Progenitor cell of endocrine pancreas (in vitro differentiated cells): ENCODE data around the gene MTX2. TPM values are rescaled to one million over a fixed set of nuclear protein-coding genes. Genes with fewer than 3 reads are reported as not detected.

Experiments
- DNase-seq: peaks from one replicate; pipeline ENCODE4 v3.0.0; 2021; ENCODE audit warnings: low spot score; ENCODE audit not compliant: unreplicated experiment
- H3K27ac Mint-ChIP-seq: 2 replicates; pipeline ENCODE4 v1.8.0; 2021; ENCODE audit warnings: mild to moderate bottlenecking, moderate library complexity, mixed read lengths
- H3K27me3 Mint-ChIP-seq: 2 replicates; pipeline ENCODE4 v1.8.0; 2021; ENCODE audit warnings: mixed read lengths
- H3K36me3 Mint-ChIP-seq: 2 replicates; pipeline ENCODE4 v1.8.0; 2022; ENCODE audit warnings: mixed read lengths; ENCODE audit not compliant: insufficient read depth
- H3K4me1 Mint-ChIP-seq: 2 replicates; pipeline ENCODE4 v1.8.0; 2021; ENCODE audit warnings: low read depth, mixed read lengths
- H3K4me3 Mint-ChIP-seq: 2 replicates; pipeline ENCODE4 v1.8.0; 2021; ENCODE audit warnings: low read depth, mild to moderate bottlenecking, moderate library complexity, mixed read lengths
- H3K9me3 Mint-ChIP-seq: 2 replicates; pipeline ENCODE4 v1.8.0; 2021; ENCODE audit warnings: low read depth, mixed read lengths
- total RNA-seq: library from RNA; stranded (reverse); gene quantifications from 2 replicates; pipeline ENCODE4 v1.2.1, GENCODE V29; 2021
- TF ChIP-seq, protein P1 (sequence below): fragments of 200-600 bp; sonication (generic); IDR thresholded peaks from one replicate; pipeline ENCODE4 v1.5.0; 2021; ENCODE audit warnings: antibody characterized with exemption, mild to moderate bottlenecking; ENCODE audit not compliant: unreplicated experiment

The MTX2 gene
- total RNA-seq, 1 donor from 2014 or later, result 30.9 TPM

DNA sequence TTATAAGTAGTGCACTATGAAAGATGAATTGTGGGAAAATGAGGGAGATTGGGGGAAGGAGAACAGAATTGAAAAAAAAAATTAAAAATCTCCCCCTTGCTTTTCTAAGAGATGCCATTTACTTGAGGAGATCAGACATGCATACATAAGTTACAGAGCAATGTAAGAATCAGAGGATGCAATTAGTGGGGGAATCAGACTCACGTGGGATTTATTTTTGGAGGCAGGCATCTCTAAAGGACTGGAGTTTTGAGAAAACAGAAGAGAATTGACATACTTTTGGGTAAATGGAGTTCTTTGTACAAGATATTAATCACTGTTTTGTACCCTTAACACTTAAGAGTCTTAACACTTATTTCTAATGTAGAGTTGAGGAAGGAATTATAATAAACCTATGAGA lies 52.7 kb downstream of the MTX2 start:
- peaks cover 6% of the 10 kb centered on the region for H3K36me3 Mint-ChIP-seq
- peaks cover 39% of the 10 kb centered on the region for H3K4me1 Mint-ChIP-seq
- no peaks in the 10 kb centered on the region for H3K27me3 Mint-ChIP-seq
- H3K9me3 Mint-ChIP-seq, result no peaks in the 10 kb centered on the region
- TF ChIP-seq, protein P1, sequence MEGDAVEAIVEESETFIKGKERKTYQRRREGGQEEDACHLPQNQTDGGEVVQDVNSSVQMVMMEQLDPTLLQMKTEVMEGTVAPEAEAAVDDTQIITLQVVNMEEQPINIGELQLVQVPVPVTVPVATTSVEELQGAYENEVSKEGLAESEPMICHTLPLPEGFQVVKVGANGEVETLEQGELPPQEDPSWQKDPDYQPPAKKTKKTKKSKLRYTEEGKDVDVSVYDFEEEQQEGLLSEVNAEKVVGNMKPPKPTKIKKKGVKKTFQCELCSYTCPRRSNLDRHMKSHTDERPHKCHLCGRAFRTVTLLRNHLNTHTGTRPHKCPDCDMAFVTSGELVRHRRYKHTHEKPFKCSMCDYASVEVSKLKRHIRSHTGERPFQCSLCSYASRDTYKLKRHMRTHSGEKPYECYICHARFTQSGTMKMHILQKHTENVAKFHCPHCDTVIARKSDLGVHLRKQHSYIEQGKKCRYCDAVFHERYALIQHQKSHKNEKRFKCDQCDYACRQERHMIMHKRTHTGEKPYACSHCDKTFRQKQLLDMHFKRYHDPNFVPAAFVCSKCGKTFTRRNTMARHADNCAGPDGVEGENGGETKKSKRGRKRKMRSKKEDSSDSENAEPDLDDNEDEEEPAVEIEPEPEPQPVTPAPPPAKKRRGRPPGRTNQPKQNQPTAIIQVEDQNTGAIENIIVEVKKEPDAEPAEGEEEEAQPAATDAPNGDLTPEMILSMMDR, result no peak
- DNase-seq, result no peak
- H3K27ac Mint-ChIP-seq, result peak overlapping the region; percentile 2
- no peak overlapping the region for H3K4me3 Mint-ChIP-seq

DNA sequence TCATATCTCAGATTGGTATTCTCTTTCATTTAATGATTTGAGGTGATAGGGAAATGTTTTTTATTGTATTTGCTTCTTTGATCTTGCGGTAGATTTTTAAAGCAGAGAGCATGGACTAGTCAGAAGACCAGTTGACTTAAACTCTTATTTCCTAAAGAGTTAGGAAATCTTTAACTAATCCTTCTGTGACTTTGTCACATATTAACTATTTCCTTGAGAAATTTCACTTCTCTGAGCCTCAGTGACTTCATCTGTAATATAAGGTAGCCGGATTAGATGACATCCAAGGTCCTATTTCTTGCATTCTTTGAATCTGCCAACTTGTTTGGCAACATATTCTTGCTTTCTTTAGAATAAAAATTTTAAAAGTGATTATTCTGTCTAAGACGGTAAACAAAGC lies 55.6 kb downstream of the MTX2 start:
- Mint-ChIP-seq H3K36me3 (peaks cover 8% of the 10 kb centered on the region), H3K9me3 (no peaks in the 10 kb centered on the region)
- DNase-seq, result no peak

DNA sequence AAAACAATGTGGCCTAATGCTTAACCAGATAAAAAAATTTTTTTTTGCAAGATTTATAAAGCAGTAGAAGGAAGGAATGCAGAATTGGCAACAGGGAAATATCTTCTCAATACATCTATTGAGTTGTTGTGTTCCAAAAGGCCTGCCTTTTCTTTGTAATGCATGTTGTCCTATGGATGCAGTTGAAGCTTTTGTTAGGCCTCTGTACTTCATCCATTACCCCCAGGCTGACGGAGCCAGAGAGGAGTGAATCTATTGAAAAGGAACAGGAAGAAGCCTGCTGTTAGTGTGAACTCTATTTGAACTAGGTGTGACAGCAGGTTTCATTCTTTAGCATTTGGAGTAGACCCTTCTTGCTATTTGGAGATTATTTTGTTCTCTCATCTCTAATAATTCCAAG lies 56.5 kb downstream of the MTX2 start:
- TF ChIP-seq, protein P1, result no peak
- H3K27me3 Mint-ChIP-seq, result no peaks in the 10 kb centered on the region
- DNase-seq, result no peak
- peaks cover 24% of the 10 kb centered on the region for H3K4me1 Mint-ChIP-seq
- H3K36me3 Mint-ChIP-seq, result peaks cover 7% of the 10 kb centered on the region
- no peak overlapping the region for H3K4me3 Mint-ChIP-seq
- no peaks in the 10 kb centered on the region for H3K9me3 Mint-ChIP-seq
- H3K27ac Mint-ChIP-seq, result peak overlapping the region; percentile 53

More for the DNA sequence above, 55.6 kb downstream of the MTX2 start:
- TF ChIP-seq, protein P1, result no peak
- Mint-ChIP-seq H3K4me3 (no peak overlapping the region), H3K4me1 (peaks cover 24% of the 10 kb centered on the region), H3K27ac (peak overlapping the region; percentile 46), H3K27me3 (no peaks in the 10 kb centered on the region)

GRCh38 chr2:176328149-176328548 lies 58.9 kb downstream of the MTX2 start:
- Mint-ChIP-seq H3K9me3 (no peaks in the 10 kb centered on the region), H3K4me1 (peaks cover 21% of the 10 kb centered on the region), H3K4me3 (no peak overlapping the region), H3K36me3 (peaks cover 6% of the 10 kb centered on the region), H3K27me3 (no peaks in the 10 kb centered on the region), H3K27ac (no peak overlapping the region)
- TF ChIP-seq, protein P1, result no peak
- no peak for DNase-seq

GRCh38 chr2:176330612-176331011 lies 61.4 kb downstream of the MTX2 start:
- TF ChIP-seq, protein P1, result no peak
- Mint-ChIP-seq H3K4me3 (no peak overlapping the region), H3K9me3 (no peaks in the 10 kb centered on the region), H3K27ac (no peak overlapping the region), H3K27me3 (no peaks in the 10 kb centered on the region), H3K4me1 (peaks cover 5% of the 10 kb centered on the region), H3K36me3 (peaks cover 11% of the 10 kb centered on the region)
- no peak for DNase-seq
